Activated CD8-positive, alpha-beta memory T cell treated with anti-CD3 and anti-CD28 coated beads for 1 hour (primary cell): Measurements from ENCODE around the gene OVOL2.

ENCODE experiments used
- DNase-seq, 2 donors: peaks; one replicate each; pipeline ENCODE4 v3.0.0-alpha.2; 2020; ENCODE audit warnings: low read depth in 1 of 2; ENCODE audit errors: extremely low read depth in 1 of 2

OVOL2 gene

GRCh38 chr20:17992224-17992637, 65.5 kb downstream of the OVOL2 start:
- DNase-seq = no peak

- DNase-seq = no peak
Measured at GRCh38 chr20:17990278-17990972, 67.3 kb downstream of the OVOL2 start.

- no peak for DNase-seq
Measured at GRCh38 chr20:17987988-17988387, 69.7 kb downstream of the OVOL2 start.

- DNase-seq = no peak
Measured at GRCh38 chr20:17985388-17986018, 72.2 kb downstream of the OVOL2 start.

- DNase-seq = no peak
Measured at GRCh38 chr20:17976305-17976704, 81.4 kb downstream of the OVOL2 start.
